ENCODE measurements around the gene ACO1.
A peak's percentile ranks its signal among the peaks of the same experiment; 100 is the strongest.
"Not testable (repeated sequence)": the region's sequence is repeated elsewhere in the genome, so short reads cannot be mapped to it uniquely, and the experiment has no call there.

The ACO1 gene

GRCh38 chr9:32384364-32385151 is at the start of gene ACO1:
TSS of gene ACO1 (plus strand) at chr9:32384643. CDS start at chr9:32405507, 20,864 bp downstream.
- DNase-seq: peak; percentile 77 to 84

- DNase-seq: no peak
Observed at GRCh38 chr9:32334916-32335895, 49.2 kb upstream of the ACO1 start.

- DNase-seq: no peak
Observed at GRCh38 chr9:32339424-32339823, 45.0 kb upstream of the ACO1 start.

- DNase-seq: no peak
Observed at GRCh38 chr9:32340361-32340760, 44.1 kb upstream of the ACO1 start.

GRCh38 chr9:32344551-32345182 is 39.8 kb upstream of the ACO1 start:
- DNase-seq: no peak

GRCh38 chr9:32345243-32345642 is 39.2 kb upstream of the ACO1 start:
- no peak for DNase-seq

- no peak for DNase-seq
Observed at GRCh38 chr9:32347571-32347970, 36.9 kb upstream of the ACO1 start.

GRCh38 chr9:32348106-32348695 is 36.2 kb upstream of the ACO1 start:
- no peak for DNase-seq

GRCh38 chr9:32349013-32349412 is 35.4 kb upstream of the ACO1 start:
- DNase-seq: no peak

- no peak for DNase-seq
Observed at GRCh38 chr9:32350682-32351081, 33.8 kb upstream of the ACO1 start.

GRCh38 chr9:32351845-32352244 is 32.6 kb upstream of the ACO1 start:
- DNase-seq: no peak

GRCh38 chr9:32353476-32353875 is 31.0 kb upstream of the ACO1 start:
- not testable (repeated sequence) for DNase-seq

GRCh38 chr9:32359452-32359851 is 25.0 kb upstream of the ACO1 start:
- DNase-seq: no peak

GRCh38 chr9:32360983-32361673 is 23.3 kb upstream of the ACO1 start:
- DNase-seq: no peak

GRCh38 chr9:32371279-32371678 is 13.2 kb upstream of the ACO1 start:
- DNase-seq: no peak

GRCh38 chr9:32371679-32372078 is 12.8 kb upstream of the ACO1 start:
- DNase-seq: no peak

- DNase-seq: no peak
Observed at GRCh38 chr9:32376285-32376684, 8.2 kb upstream of the ACO1 start.

GRCh38 chr9:32378496-32378895 is 5.9 kb upstream of the ACO1 start:
- peak in 1 of 2 donors; percentile 18 for DNase-seq

- DNase-seq: peak; percentile 23 to 41
Observed at GRCh38 chr9:32378993-32379729, 5.3 kb upstream of the ACO1 start.

GRCh38 chr9:32380944-32381343 is 3.5 kb upstream of the ACO1 start:
- no peak for DNase-seq

GRCh38 chr9:32382565-32383320 is 1.7 kb upstream of the ACO1 start:
- DNase-seq: no peak
